Measurements from ENCODE around the gene MXD1. TPM values are rescaled to one million over a fixed set of nuclear protein-coding genes. Genes with fewer than 3 reads are reported as not detected.

MXD1 gene
- total and polyA plus RNA-seq, 2 donors (not counting 1 experiment from before 2014, with no cell fraction given): 16.0 to 20.6 TPM

- peaks cover 7% of the 10 kb centered on the region for H3K27me3 Mint-ChIP-seq
- Histone ChIP-seq H4K20me1 (ENCODE audit: control insufficient read depth, insufficient read depth, low read length, poor library complexity, severe bottlenecking) (no peaks in the 10 kb centered on the region), H3K4me3 (ENCODE audit: control extremely low read depth in 1 of 5, extremely low read depth in 1 of 5, insufficient read depth in 1 of 5, low read depth in 2 of 5, low read length in 4 of 5) (no peak overlapping the region), H3K9ac (ENCODE audit: low read length) (no peak overlapping the region), H3K79me2 (ENCODE audit: control insufficient read depth, insufficient read depth, low read length) (no peaks in the 10 kb centered on the region), H3K27me3 (replicated peaks in 1 of 4; ENCODE audit: control extremely low read depth in 1 of 4, control insufficient read depth in 3 of 4, insufficient read depth in 4 of 4, low read length in 3 of 4) (no peaks in the 10 kb centered on the region), H3K27ac (ENCODE audit: low read length in 2 of 2) (no peak overlapping the region), H3K36me3 (replicated peaks in 1 of 2; ENCODE audit: control extremely low read depth in 1 of 2, control insufficient read depth in 1 of 2, extremely low read depth in 1 of 2, insufficient read depth in 2 of 2, low read length in 1 of 2) (no peaks in the 10 kb centered on the region), H3K9me3 (ENCODE audit: control extremely low read depth in 1 of 3, control insufficient read depth in 2 of 3, insufficient read depth in 1 of 3, low read length in 2 of 3) (no peaks in the 10 kb centered on the region), H3K4me1 (ENCODE audit: control insufficient read depth in 2 of 2, insufficient read depth in 2 of 2, low read length in 2 of 2) (no peaks in the 10 kb centered on the region), H3K4me2 (replicated peaks; ENCODE audit: low read depth, low read length, poor library complexity, severe bottlenecking) (no peak overlapping the region), H2AFZ (ENCODE audit: insufficient read depth, low read depth, low read length, poor library complexity, severe bottlenecking) (no peak overlapping the region)
- no peak for TF ChIP-seq CTCF (IDR thresholded peaks at IDR 0.05)
- TF ChIP-seq EZH2 (IDR thresholded peaks at IDR 0.05; ENCODE audit: borderline replicate concordance, insufficient read depth, low read depth, low read length, poor library complexity, severe bottlenecking): no peak
- no peaks in the 10 kb centered on the region for H3K9me3 Mint-ChIP-seq (ENCODE audit: insufficient read depth)
- intact Hi-C loops (cut with micrococcal nuclease): no loop called here
- POLR2A ChIA-PET: no interaction called here
- no peak overlapping the region for H3K4me3 Mint-ChIP-seq
- H3K4me1 Mint-ChIP-seq: no peaks in the 10 kb centered on the region
- DNase-seq: no peak
- CTCF ChIA-PET: no interaction called here
- ATAC-seq (ENCODE audit: low read depth): no peak
- H3K27ac Mint-ChIP-seq: no peak overlapping the region
- WGBS (ENCODE audit: insufficient coverage): no CpG with 5 or more reads among the region's 1 CpG
Observed at GRCh38 chr2:69954084-69954483, 39.2 kb downstream of the MXD1 start.

- ATAC-seq (ENCODE audit: low read depth) (no peak), DNase-seq (no peak)
- 93% methylated on average over 9 of the region's 11 CpGs for WGBS (ENCODE audit: insufficient coverage)
- Histone ChIP-seq H3K9ac (ENCODE audit: low read length) (no peak overlapping the region), H3K79me2 (ENCODE audit: control insufficient read depth, insufficient read depth, low read length) (no peaks in the 10 kb centered on the region), H3K36me3 (replicated peaks in 1 of 2; ENCODE audit: control extremely low read depth in 1 of 2, control insufficient read depth in 1 of 2, extremely low read depth in 1 of 2, insufficient read depth in 2 of 2, low read length in 1 of 2) (no peaks in the 10 kb centered on the region), H3K27ac (ENCODE audit: low read length in 2 of 2) (no peak overlapping the region), H3K4me3 (ENCODE audit: control extremely low read depth in 1 of 5, extremely low read depth in 1 of 5, insufficient read depth in 1 of 5, low read depth in 2 of 5, low read length in 4 of 5) (no peak overlapping the region), H3K27me3 (replicated peaks in 1 of 4; ENCODE audit: control extremely low read depth in 1 of 4, control insufficient read depth in 3 of 4, insufficient read depth in 4 of 4, low read length in 3 of 4) (no peaks in the 10 kb centered on the region), H4K20me1 (ENCODE audit: control insufficient read depth, insufficient read depth, low read length, poor library complexity, severe bottlenecking) (no peaks in the 10 kb centered on the region), H3K4me1 (ENCODE audit: control insufficient read depth in 2 of 2, insufficient read depth in 2 of 2, low read length in 2 of 2) (no peaks in the 10 kb centered on the region), H3K4me2 (replicated peaks; ENCODE audit: low read depth, low read length, poor library complexity, severe bottlenecking) (no peak overlapping the region), H2AFZ (ENCODE audit: insufficient read depth, low read depth, low read length, poor library complexity, severe bottlenecking) (no peak overlapping the region), H3K9me3 (ENCODE audit: control extremely low read depth in 1 of 3, control insufficient read depth in 2 of 3, insufficient read depth in 1 of 3, low read length in 2 of 3) (no peaks in the 10 kb centered on the region)
- CTCF ChIA-PET: no interaction called here
- Mint-ChIP-seq H3K4me1 (no peaks in the 10 kb centered on the region), H3K4me3 (no peak overlapping the region), H3K9me3 (ENCODE audit: insufficient read depth) (no peaks in the 10 kb centered on the region), H3K27ac (no peak overlapping the region), H3K27me3 (peaks cover 17% of the 10 kb centered on the region)
- intact Hi-C loops (cut with micrococcal nuclease): no loop called here
- POLR2A ChIA-PET: interaction anchor here (0.6 kb wide), 1 partner anchor 171 kb away, joined by 3 read pairs; no protein-coding TSS in a partner anchor
- no peak for TF ChIP-seq EZH2 (IDR thresholded peaks at IDR 0.05; ENCODE audit: borderline replicate concordance, insufficient read depth, low read depth, low read length, poor library complexity, severe bottlenecking)
- no peak for TF ChIP-seq CTCF (IDR thresholded peaks at IDR 0.05)
Observed at GRCh38 chr2:69955029-69955428, 40.1 kb downstream of the MXD1 start.
